ENCODE data around the gene SAFB. TPM values are rescaled to one million over a fixed set of nuclear protein-coding genes. Genes with fewer than 3 reads are reported as not detected.

SAFB gene
- total RNA-seq: 36.5 and 44.3 TPM in 2 replicates

DNA sequence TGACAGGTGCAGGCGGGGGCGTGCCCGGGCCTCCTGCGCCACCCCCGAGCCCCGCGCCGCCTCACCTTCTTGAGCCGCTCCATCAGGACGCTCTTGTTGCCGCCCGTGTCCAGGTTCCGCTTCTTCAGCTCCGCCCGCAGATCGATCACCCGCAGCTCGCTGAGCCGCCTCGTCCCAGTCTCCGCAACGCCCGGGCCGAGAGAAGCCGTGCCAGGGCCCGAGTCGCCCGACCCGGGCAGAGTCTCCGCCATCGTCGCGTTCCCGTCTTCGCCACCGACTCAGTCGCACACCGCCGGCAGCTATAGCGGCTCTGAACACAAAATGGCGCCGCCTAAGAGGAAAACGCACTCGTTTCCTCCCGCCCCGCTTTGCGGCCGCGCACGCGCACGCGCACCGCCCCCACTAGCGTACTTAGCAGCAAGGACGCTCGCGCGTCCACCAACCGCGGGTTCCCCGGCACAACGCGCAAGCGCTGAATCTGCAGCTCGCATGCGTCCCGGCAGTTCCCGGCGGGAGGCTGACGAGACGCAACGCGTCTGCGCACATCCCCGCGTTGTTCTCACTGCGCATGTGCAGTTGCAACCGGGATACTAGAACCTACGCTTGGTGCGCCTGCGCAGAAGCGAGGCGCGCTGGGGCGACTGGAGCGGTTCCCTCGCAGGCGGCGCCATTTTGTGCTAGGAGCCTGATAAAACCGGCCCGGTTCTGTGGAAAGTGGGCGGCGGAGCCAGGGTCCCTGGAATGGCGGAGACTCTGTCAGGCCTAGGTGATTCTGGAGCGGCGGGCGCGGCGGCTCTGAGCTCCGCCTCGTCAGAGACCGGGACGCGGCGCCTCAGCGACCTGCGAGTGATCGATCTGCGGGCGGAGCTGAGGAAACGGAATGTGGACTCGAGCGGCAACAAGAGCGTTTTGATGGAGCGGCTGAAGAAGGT lies at the start of gene SAFB, which contains the start of gene SAFB2:
Gene SAFB (plus strand): TSS at position 619 of the 932 bp plus-strand sequence. CDS start 123 bp downstream, at position 742.
Gene SAFB2 (minus strand): TSS at position 312 of the 932 bp plus-strand sequence. CDS start 61 bp downstream, at position 251.

DNA sequence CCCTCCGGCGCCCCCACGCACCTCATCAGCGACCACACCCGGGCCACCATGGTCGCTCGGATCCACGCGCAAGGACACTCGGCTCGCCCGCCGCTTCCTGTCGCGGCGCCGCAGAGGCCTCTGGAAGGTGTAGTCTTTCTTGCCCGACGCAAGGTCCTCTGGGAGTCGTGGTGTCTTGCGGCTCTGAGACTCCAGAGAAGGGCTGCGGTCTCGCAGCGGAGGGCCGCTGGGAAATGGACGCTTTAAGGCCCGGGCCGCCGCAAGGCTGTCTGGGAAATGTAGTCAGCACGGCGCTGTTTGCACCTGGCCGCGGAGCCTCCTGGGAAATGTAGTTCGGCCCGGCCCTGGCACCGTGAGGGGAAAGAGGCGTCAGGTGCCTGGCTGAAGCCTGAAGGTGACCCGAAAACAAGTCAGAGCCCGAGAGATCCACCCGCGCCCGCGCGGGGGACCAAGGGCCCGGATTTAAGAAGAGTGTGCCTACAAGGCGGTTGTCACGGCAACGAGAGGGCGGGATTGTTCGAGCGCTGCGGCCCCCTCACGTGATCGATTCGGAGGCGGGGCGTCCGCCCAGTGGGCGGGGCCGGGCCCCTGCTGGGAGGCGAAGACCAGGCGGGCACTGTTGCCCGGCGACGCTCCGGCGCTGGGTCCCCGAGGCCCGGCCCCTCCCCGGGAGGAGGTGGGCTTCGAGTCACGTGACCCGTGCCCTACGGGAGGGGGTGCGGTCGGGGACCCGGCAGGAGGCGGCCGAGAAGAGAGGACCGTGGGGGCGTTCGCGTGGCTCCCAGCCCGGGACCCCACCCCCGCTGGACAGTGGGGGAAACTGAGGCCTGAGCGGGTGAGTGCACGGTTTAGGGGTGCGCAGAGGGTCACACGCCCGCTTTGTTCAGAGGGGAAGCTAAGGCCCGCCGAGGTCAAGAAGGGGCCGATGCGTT lies 57.8 kb downstream of the SAFB start, which contains the start of the genes HSD11B1L and MICOS13:
Gene HSD11B1L (plus strand): TSS at position 591 of the 932 bp plus-strand sequence. CDS start 3,806 bp downstream, outside the sequence.
Gene MICOS13 (minus strand): TSS at position 80 of the 932 bp plus-strand sequence. CDS start 30 bp downstream, at position 50.

GRCh38 chr19:5690125-5690954 lies 67.5 kb downstream of the SAFB start, which contains the start of gene RPL36:
Gene RPL36, plus strand, starts transcription at chr19:5690295. Its CDS starts 213 bp downstream, at chr19:5690508.

Other genes with a start within 250 kb of the SAFB start
- gene ZNRF4, start 167.7 kb upstream of the SAFB start, total RNA-seq: not detected in 2 replicates
- gene TINCR, start 55.1 kb upstream of the SAFB start, total RNA-seq: 0.09 TPM in 1 of 2 replicates, not detected in the other
- 37.4 and 50.6 TPM in 2 replicates for gene SAFB2, start 307 bp upstream of the SAFB start, total RNA-seq
- 12.9 and 28.5 TPM in 2 replicates for gene MICOS13, start 57.4 kb downstream of the SAFB start, total RNA-seq
- 8.7 and 21.7 TPM in 2 replicates for gene HSD11B1L, start 57.9 kb downstream of the SAFB start, total RNA-seq
- 215 and 555 TPM in 2 replicates for gene RPL36, start 67.2 kb downstream of the SAFB start, total RNA-seq
- 169 and 180 TPM in 2 replicates for gene LONP1, start 97.1 kb downstream of the SAFB start, total RNA-seq
- gene CATSPERD, start 97.6 kb downstream of the SAFB start, total RNA-seq: not detected in 2 replicates
- gene PRR22, start 161.7 kb downstream of the SAFB start, total RNA-seq: 0.18 and 0.30 TPM in 2 replicates
- 13.7 and 14.3 TPM in 2 replicates for gene DUS3L, start 168.1 kb downstream of the SAFB start, total RNA-seq
- not detected in 2 replicates for gene NRTN, start 182.0 kb downstream of the SAFB start, total RNA-seq
- not detected in 2 replicates for gene FUT6, start 216.6 kb downstream of the SAFB start, total RNA-seq
- not detected in 2 replicates for gene FUT3, start 228.4 kb downstream of the SAFB start, total RNA-seq
- gene FUT5, start 247.5 kb downstream of the SAFB start, total RNA-seq: not detected in 2 replicates

Measured in smooth muscle cell of the umbilical artery (primary cell).